D341Med (cell line): Measurements from ENCODE around the gene AGAP1.
"Not testable (repeated sequence)": the region's sequence is repeated elsewhere in the genome, so short reads cannot be mapped to it uniquely, and the experiment has no call there.

Source experiments
- DNase-seq: peaks from one replicate; pipeline ENCODE4 v3.0.0; 2012; ENCODE audit warnings: low spot score

AGAP1 gene

DNA sequence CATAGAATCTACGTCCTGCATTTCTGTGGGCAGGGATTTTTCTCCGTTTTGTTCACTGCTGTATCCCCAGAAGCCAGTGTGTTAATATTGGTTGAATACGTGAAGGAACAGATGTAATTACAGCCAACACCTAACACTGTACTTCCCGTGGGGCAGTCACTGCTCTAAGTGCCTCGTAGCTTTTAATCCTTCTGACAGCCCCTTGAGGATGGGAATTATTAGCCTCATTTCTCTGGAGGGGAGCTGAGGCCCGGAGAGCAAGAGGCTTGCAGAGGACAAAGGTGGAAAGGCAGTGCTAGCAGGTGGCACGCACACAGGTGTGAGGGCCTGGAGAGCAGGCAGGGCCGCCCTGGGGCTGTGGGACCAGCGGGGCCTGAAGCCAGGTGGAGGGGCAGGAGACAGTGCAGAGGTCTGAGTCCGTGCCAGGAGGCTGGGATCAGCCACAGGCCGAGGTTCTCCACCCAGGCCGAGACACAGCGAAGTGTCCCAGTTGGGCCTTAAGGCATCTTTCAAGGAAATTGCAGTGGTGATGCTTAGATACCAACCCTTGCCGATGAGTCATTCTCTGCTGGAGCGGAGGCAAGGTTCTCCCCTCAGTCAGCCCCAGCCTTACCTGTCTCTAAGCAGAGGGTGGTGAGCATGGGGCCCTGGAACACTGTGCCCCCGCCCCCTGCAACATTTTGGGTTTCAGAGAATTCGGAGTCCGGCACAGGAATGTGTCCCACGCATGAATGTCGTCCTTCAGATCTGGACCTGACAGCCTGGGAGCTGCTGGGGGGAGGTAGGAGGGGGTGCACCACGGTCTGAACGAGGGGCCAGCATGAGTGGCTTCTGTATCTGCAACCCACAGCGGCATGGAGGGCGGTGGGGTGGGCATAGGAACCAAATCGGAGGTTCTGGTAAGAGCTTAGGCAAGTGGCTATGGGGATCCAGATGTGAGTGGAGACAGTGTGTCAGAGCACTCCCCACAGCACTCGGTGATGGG, 551.7 kb downstream of the AGAP1 start:
- peak; percentile 68 for DNase-seq

- no peak for DNase-seq
These were observed 552.9 kb downstream of the AGAP1 start for GRCh38 chr2:236046715-236047114.

DNA sequence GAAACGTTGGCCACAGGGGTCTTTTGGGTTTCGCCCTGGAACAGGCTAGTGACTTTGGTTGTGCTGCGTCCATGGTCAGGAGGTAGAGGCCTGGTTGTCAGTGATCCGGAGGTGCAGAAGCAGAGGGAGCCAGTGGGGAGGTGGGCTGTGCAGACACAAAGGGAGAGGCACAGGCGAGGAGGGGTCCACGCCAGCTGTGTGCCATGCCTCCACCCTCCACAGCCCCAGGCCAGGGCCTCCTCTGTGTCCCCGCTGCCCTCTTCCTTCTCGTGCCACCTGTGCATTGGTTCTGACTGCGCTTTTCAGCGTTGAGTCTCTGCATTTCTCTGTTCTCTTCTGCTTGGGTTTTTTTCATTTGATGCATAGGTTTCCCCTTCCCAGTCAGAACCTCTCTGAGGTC, 553.3 kb downstream of the AGAP1 start:
- DNase-seq: no peak

GRCh38 chr2:236047886-236048540, 554.2 kb downstream of the AGAP1 start:
- no peak for DNase-seq

- no peak for DNase-seq
These were observed 556.1 kb downstream of the AGAP1 start for GRCh38 chr2:236049981-236050380.

- DNase-seq: no peak
These were observed 557.5 kb downstream of the AGAP1 start for GRCh38 chr2:236051351-236051750.

DNA sequence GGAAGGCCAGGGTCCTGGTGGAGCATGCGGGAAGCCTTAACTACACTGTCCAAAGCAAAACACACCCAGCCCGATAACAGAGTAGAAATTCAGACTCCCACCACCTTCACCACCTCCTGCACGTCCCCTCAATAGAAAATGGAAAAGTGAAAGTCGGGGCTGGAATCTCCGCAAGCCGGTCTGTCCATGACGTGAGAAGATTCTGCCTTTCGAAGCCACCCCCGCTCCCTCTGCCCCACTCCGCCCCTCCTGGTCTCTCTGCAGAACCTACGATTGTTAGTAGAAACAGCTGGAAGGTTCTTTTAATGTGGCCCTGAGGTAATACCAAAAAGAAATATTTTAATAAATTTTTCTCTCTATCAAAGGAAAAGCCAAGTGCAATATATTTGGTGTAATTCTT, 558.0 kb downstream of the AGAP1 start:
- DNase-seq: no peak

DNA sequence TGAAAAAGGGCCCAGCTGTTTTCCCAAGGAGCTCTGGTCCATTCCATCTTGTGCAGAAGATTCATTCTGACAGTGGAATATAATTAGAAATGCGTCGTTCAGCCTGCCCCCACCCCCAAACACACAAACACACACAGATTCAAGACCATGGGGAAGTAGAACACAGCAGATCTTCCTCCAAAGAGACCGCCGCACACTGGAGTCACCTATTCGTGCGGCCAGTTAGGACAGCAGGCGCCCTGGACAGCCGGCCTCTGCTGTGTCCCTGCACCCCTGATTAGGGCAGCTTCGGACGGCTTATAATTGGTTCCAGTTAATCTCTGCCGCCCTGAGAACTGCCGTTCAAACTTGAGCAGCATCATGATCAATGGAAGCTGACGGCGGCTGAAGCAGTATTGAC, 558.4 kb downstream of the AGAP1 start:
- DNase-seq: no peak

- no peak for DNase-seq
These were observed 559.3 kb downstream of the AGAP1 start for GRCh38 chr2:236052926-236053821.

DNA sequence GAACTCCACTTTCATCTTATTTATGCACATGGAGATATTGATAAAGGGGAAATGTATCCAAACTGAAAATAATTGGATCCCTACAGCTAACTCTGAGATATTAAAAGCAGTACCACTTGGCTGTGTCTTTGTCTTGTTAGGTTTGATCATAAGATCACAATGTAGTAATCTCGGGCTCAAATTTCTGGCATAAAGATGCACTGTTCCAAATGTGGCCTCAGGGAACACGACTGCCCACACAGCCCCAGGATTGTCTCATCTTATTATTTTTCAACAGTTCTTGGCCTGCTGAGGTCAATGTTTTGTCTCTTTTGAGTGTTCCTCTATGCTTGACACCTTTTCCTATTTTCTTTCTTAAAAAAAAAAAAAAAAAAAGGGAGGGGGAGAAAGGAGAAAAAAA, 560.3 kb downstream of the AGAP1 start:
- no peak for DNase-seq

- DNase-seq: no peak
These were observed 560.9 kb downstream of the AGAP1 start for GRCh38 chr2:236054621-236055305.

GRCh38 chr2:236055471-236055870, 561.6 kb downstream of the AGAP1 start:
- DNase-seq: no peak

DNA sequence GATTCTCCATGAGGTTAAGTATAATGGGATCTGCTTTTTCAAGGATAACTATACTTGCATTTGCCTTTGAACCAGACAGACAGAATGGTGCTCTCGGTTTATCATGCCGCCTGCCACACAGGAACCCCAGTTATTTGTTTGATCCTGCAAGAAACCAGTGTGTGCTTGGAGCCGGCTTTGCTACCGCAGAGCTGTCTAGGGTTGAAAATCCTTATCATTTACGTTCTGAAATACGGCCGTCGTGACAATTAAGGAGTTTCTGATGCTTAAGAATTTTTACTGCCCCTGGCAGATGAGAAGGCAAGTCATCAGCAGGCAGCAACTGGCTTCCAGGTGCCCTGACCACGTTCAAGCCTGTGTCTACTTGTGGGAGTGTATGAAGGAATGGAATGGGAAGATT, 562.3 kb downstream of the AGAP1 start:
- no peak for DNase-seq

- DNase-seq: no peak
These were observed 563.5 kb downstream of the AGAP1 start for GRCh38 chr2:236057375-236057774.

DNA sequence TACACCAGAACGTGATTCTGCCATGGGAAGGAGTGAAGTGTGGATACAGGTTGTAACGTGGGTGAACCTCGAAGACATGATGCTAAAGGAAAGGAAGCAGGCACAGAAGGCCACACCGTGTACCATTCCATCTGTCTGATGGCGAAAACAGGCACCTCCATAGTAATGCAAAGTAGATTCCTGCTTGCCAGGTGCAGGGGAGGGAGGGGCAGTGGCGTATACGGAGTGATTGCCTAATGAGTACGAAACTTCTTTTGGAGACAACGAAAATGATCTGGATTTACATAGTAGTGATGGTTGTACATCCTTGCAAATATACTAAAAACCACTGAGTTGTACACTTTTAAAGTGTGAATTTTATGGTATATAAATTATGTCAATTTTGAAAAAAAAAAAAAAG, 567.7 kb downstream of the AGAP1 start:
- DNase-seq: no peak

- no peak for DNase-seq
These were observed 568.1 kb downstream of the AGAP1 start for GRCh38 chr2:236061899-236062298.

GRCh38 chr2:236062806-236063205, 569.0 kb downstream of the AGAP1 start:
- DNase-seq: not testable (repeated sequence)

- DNase-seq: no peak
These were observed 570.2 kb downstream of the AGAP1 start for GRCh38 chr2:236063994-236064393.

- no peak for DNase-seq
These were observed 571.7 kb downstream of the AGAP1 start for GRCh38 chr2:236065314-236066160.

- no peak for DNase-seq
These were observed 576.4 kb downstream of the AGAP1 start for GRCh38 chr2:236070236-236070635.

DNA sequence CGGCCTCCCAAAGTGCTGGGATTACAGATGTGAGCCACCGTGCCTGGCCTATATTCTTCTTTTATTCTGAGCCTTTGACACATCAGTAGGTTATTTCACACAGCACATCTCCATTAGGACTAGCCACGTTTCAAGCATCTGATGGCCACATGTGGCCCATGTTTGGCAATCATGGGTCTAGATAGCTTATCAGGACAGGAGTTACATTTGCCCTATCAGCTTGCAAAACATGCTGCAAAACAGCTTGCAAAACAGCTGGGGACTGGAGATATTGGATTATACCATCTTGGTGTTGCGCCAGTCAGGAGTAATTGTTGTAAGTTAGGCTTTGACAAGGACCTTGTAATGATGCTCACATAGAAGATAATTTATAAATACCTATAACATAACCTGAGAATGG, 579.4 kb downstream of the AGAP1 start:
- DNase-seq: no peak
